Astrocyte of the spinal cord (primary cell): Measurements from ENCODE around the gene GATA1.

Source experiments
- DNase-seq: peaks from one replicate; pipeline ENCODE4 v3.0.0; 2011; ENCODE audit warnings: low read depth, low spot score
- H3K4me3 ChIP-seq: 2 replicates; pipeline ENCODE4 v1.5.1; 2011; ENCODE audit warnings: low read depth, mild to moderate bottlenecking, low read length, moderate library complexity
- CTCF ChIP-seq: IDR thresholded peaks from 2 replicates; pipeline ENCODE4 v1.5.1; 2012; ENCODE audit warnings: low read depth, mild to moderate bottlenecking, low read length, inconsistent platforms
- in situ Hi-C: cut with HindIII; loops from 2 replicates; pipeline ENCODE4 v1.10.0; 2017; ENCODE audit warnings: low sequenced_read_pairs

GATA1 gene

GRCh38 chrX:48786341-48786800, at the start of gene GATA1:
GATA1 (plus strand) TSS chrX:48786590; CDS start chrX:48791110, 4,520 bp downstream.
- TF ChIP-seq CTCF = no peak
- no peak for DNase-seq
- in situ Hi-C loops = no loop called here
- H3K4me3 ChIP-seq = no peak within 1 kb of the TSS

GRCh38 chrX:48736878-48737212, 49.5 kb upstream of the GATA1 start:
- no peak for TF ChIP-seq CTCF
- in situ Hi-C loops = no loop called here
- peak overlapping the region; percentile 37 for H3K4me3 ChIP-seq
- no peak for DNase-seq

GRCh38 chrX:48737213-48737938, 49.0 kb upstream of the GATA1 start:
- no peak for TF ChIP-seq CTCF
- in situ Hi-C loops = no loop called here
- DNase-seq = peak; percentile 97
- H3K4me3 ChIP-seq = peak overlapping the region; percentile 54

- in situ Hi-C loops = no loop called here
- TF ChIP-seq CTCF = no peak
- no peak for DNase-seq
These were observed 48.5 kb upstream of the GATA1 start for GRCh38 chrX:48737940-48738339.

GRCh38 chrX:48741834-48742233, 44.6 kb upstream of the GATA1 start:
- no peak for DNase-seq
- in situ Hi-C loops = no loop called here
- TF ChIP-seq CTCF = no peak
- no peak overlapping the region for H3K4me3 ChIP-seq

More at GRCh38 chrX:48737940-48738339, 48.5 kb upstream of the GATA1 start:
- H3K4me3 ChIP-seq = peak overlapping the region; percentile 54

GRCh38 chrX:48745222-48745621, 41.2 kb upstream of the GATA1 start:
- TF ChIP-seq CTCF = no peak
- no peak for DNase-seq
- in situ Hi-C loops = no loop called here
- H3K4me3 ChIP-seq = no peak overlapping the region
